Measurements from ENCODE around the gene TRMT44. TPM values are rescaled to one million over a fixed set of nuclear protein-coding genes. Genes with fewer than 3 reads are reported as not detected.

The TRMT44 gene
- total and polyA plus RNA-seq, 2 of the 4 experiments (the other 2 are of a cell fraction): 7.3 to 8.1 TPM

DNA sequence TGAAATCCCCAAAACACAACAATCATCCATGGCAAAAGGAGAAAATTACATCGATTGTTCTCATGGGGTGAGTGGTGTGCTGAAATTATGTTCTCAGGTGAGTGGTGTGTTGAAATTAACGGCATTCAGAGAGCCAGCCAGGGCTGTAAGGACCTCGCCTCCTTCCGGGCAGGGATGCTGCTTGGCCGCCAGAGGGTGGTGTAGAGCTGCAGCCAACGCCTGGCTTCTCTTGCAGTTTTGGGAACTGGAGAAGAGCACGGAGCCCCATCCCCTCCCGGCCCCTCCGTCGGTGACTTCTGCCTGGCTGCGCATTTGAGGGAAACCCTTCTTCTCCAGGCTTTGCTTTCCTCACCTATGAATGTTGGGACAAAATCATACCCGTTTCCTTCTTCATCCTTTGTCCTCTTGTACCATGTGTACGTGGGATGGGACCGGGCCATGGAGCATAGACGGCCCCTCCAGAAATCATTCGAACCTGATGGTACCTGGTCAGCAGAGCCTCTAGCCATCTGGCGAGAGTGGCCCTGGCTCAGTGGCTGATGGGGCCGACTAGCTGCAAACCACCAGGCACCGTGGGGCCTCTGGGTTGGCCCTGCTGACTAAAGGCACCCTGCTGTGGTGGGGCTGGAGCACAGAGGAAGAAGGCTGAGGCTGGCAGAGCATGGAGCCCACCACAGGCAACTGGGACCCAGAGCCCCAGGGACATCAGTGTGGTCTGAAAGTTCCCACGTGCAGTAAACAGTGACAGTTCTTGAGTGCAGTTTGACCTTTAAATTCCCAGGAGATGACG is 28.4 kb downstream of the TRMT44 start (continued):
- peak; percentile 45; the same call in 1 of the 2 replicates for TF ChIP-seq MAZ (IDR thresholded peaks at IDR 0.05; ENCODE audit: borderline replicate concordance, low read depth, low read length)

DNA sequence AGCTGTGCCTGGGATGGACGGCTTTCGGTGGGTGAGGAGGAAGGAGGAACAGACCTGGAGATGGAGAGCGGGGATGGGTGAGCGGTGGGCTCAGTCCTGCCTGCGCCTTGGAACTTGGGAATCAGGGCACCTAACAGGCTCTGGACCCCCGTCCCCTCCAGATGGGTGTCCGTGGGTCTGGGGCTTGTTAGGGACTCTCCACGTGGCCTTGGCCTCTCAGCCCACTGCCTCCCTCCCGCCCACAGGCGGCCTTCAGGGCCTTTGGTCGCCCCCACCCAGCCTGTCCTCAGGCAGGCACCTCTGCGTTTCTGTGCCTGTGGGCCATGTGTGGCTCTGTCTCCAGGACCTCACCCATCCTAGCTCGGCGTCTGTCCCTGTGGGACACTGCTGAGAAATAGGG is 29.0 kb downstream of the TRMT44 start:
- H3K36me3 ChIP-seq (ENCODE audit: control insufficient read depth, insufficient read depth, low read length): peaks cover 30% of the 10 kb centered on the region
- ChIA-PET POLR2A (ENCODE audit: unreplicated experiment) (no interaction called here), CTCF (interaction anchor here (0.6 to 1.8 kb wide), 4 partner anchors 93 to 127 kb away, joined by 3 to 6 read pairs (median 4); no protein-coding TSS in a partner anchor)
- ATAC-seq (ENCODE audit: low read depth) (no peak), DNase-seq (no peak)
- BruUV-seq (replicated peaks): no TSS peak
- no peak overlapping the region; the same call in 1 of the 2 replicates for H3K4ac ChIP-seq (ENCODE audit: low read depth, low read length)
- peaks cover 0 to 12% of the 10 kb centered on the region in 2 experiments; a peak in 1 of 4 replicates for H3K79me1 ChIP-seq (ENCODE audit: low read depth in 1 of 2, low read length in 2 of 2)
- H2BK15ac ChIP-seq (ENCODE audit: low read depth, low read length): no peak overlapping the region
- H3K9me3 ChIP-seq (ENCODE audit: control insufficient read depth, insufficient read depth, low read length): no peaks in the 10 kb centered on the region
- no peak overlapping the region for H2AFZ ChIP-seq (replicated peaks; ENCODE audit: low read length, poor library complexity)
- TF ChIP-seq MAFK (IDR thresholded peaks at IDR 0.05; ENCODE audit: low read depth, low read length): no peak
- no peak overlapping the region for H3K27ac ChIP-seq (ENCODE audit: insufficient read depth, low read length)
- H2AK5ac ChIP-seq (ENCODE audit: low read depth, low read length): no peak overlapping the region; the same call in 1 of the 2 replicates
- in situ Hi-C loops (cut with MboI; ENCODE audit: low sequenced_read_pairs): no loop called here
- H4K8ac ChIP-seq (ENCODE audit: low read depth in 2 of 2, low read length in 2 of 2): no peak overlapping the region
- no peak overlapping the region for H3K56ac ChIP-seq (ENCODE audit: extremely low read depth, insufficient read depth, low read length)
- H3K27me3 ChIP-seq (ENCODE audit: control insufficient read depth, insufficient read depth, low read length): no peaks in the 10 kb centered on the region
- no peak overlapping the region for H3K9ac ChIP-seq (ENCODE audit: low read depth, low read length)
- H3K9me1 ChIP-seq (ENCODE audit: insufficient read depth, low read length): peaks cover 15% of the 10 kb centered on the region
- no peak overlapping the region for H2BK120ac ChIP-seq (ENCODE audit: low read depth, low read length)
- H3K4me3 ChIP-seq (ENCODE audit: insufficient read depth, low read depth, low read length): no peak overlapping the region
- dilution Hi-C loops (cut with HindIII; ENCODE audit: low sequenced_read_pairs, unreplicated experiment): no loop called here
- no peak overlapping the region for H2BK20ac ChIP-seq (ENCODE audit: low read depth, low read length)
- no peak overlapping the region for H3K4me2 ChIP-seq (ENCODE audit: low read depth, low read length)
- H3K23ac ChIP-seq (ENCODE audit: low read depth, low read length): no peak overlapping the region
- intact Hi-C loops (cut with micrococcal nuclease): no loop called here
- peaks cover 25% of the 10 kb centered on the region for H3K4me1 ChIP-seq (ENCODE audit: control insufficient read depth, insufficient read depth, low read length)
- H4K20me1 ChIP-seq (ENCODE audit: insufficient read depth, low read length): peaks cover 31% of the 10 kb centered on the region
- no peak overlapping the region for H4K5ac ChIP-seq (ENCODE audit: low read depth, low read length)
- no peak overlapping the region for H3K14ac ChIP-seq (replicated peaks; ENCODE audit: low read depth, low read length)
- H2BK5ac ChIP-seq (ENCODE audit: low read depth, low read length, poor library complexity, severe bottlenecking): no peak overlapping the region
- WGBS, 2 experiments (ENCODE audit: extremely low coverage in 2 of 2, insufficient read length in 1 of 2): 95% methylated on average over 4 of the region's 14 CpGs; no CpG with 5 or more reads in 1 of the 2 experiments
- no peak overlapping the region for H4K91ac ChIP-seq (ENCODE audit: insufficient read depth, low read depth, low read length)
- no peak overlapping the region for H3K18ac ChIP-seq (ENCODE audit: low read depth, low read length)
- H2AK9ac ChIP-seq (replicated peaks; ENCODE audit: low read depth, low read length, poor library complexity): no peak overlapping the region
